KG1 (cell line): ENCODE data around the gene SNX14.
A peak's percentile ranks its signal among the peaks of the same experiment; 100 is the strongest.
"Not testable (repeated sequence)": the region's sequence is repeated elsewhere in the genome, so short reads cannot be mapped to it uniquely, and the experiment has no call there.

ENCODE experiments used
- DNase-seq: peaks from one replicate; lab custom pipeline; 2025; lab: John Stamatoyannopoulos, UW

Gene SNX14, protein sequence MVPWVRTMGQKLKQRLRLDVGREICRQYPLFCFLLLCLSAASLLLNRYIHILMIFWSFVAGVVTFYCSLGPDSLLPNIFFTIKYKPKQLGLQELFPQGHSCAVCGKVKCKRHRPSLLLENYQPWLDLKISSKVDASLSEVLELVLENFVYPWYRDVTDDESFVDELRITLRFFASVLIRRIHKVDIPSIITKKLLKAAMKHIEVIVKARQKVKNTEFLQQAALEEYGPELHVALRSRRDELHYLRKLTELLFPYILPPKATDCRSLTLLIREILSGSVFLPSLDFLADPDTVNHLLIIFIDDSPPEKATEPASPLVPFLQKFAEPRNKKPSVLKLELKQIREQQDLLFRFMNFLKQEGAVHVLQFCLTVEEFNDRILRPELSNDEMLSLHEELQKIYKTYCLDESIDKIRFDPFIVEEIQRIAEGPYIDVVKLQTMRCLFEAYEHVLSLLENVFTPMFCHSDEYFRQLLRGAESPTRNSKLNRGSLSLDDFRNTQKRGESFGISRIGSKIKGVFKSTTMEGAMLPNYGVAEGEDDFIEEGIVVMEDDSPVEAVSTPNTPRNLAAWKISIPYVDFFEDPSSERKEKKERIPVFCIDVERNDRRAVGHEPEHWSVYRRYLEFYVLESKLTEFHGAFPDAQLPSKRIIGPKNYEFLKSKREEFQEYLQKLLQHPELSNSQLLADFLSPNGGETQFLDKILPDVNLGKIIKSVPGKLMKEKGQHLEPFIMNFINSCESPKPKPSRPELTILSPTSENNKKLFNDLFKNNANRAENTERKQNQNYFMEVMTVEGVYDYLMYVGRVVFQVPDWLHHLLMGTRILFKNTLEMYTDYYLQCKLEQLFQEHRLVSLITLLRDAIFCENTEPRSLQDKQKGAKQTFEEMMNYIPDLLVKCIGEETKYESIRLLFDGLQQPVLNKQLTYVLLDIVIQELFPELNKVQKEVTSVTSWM

DNA sequence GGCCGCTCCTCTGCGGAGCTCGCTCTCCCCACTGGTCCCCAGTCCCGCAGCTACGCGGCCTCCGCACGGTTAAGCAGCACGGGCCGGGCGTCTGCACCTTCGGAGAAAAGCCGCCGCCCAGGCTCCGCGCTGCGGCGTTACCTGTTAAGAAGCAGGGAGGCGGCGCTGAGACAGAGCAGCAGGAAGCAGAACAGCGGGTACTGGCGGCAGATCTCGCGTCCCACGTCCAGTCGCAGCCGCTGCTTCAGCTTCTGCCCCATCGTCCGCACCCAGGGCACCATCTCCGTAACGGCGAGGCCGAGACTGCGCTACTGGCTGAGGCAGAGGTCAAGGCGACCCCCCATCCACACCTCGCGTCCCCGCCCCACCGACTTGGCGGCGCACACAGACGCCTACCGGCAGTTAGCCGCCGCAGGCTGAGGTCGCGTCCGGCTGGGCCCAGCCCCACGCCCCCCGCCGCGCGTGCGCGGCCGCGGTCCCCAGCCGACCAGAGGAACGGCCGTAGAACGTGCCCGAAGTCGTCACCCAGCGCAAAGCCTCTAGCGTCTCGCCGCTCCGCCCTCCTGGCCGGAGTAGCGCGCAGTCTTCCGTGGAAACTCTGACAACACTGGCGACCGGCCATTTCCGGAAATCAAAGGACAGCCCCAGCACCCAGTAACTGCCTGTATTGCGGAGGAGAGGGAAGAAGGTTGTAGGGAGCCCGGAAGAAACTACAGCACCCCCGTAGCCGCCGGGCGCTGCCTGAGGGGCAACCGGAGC lies at the start of gene SNX14:
SNX14 (minus strand) TSS at position 421 of the 759 bp plus-strand sequence; CDS start at position 281, 140 bp downstream.
- peak; percentile 91 for DNase-seq

DNA sequence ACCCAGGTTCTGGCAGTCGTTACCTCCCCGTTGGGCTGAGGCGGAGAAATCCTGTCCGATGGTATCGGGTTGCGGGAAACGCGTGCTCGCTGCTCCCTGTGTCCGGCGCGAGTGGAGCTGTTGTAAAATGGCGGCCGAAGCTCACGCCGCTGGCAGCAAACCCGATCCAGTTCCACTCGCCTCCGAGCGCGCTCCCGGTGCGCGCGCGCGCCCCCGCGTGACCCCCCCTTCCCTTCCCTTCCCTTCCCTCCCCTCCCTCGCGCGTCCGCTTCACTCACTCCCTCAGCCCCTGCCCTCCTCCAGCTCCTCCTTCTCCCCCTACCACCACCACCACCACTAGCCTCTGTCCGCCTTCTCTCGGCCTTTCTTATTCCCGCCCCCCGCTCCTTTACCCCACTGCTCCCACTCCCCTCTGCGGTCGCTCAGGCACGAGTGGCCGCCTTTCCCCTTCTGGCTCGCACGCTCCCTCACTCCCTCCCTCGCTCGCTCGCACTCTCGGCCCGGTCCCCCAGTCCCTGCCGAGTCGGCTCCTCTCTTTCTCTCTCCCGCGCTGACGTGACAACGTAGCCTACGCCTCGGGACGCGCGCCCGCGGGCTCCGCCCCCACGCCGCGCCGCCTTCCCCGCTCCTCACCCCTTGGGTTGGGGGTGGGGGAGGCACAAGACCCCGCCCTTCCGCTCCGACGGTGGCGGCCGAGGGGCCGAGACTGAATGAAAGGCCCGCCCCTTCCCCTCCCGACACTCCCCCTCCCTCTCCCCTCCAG lies 49.3 kb upstream of the SNX14 start, which contains the start of gene SYNCRIP:
SYNCRIP (minus strand) TSS at position 113 of the 763 bp plus-strand sequence. CDS start 1,447 bp downstream, outside the sequence.
- peak; percentile 94 for DNase-seq

DNA sequence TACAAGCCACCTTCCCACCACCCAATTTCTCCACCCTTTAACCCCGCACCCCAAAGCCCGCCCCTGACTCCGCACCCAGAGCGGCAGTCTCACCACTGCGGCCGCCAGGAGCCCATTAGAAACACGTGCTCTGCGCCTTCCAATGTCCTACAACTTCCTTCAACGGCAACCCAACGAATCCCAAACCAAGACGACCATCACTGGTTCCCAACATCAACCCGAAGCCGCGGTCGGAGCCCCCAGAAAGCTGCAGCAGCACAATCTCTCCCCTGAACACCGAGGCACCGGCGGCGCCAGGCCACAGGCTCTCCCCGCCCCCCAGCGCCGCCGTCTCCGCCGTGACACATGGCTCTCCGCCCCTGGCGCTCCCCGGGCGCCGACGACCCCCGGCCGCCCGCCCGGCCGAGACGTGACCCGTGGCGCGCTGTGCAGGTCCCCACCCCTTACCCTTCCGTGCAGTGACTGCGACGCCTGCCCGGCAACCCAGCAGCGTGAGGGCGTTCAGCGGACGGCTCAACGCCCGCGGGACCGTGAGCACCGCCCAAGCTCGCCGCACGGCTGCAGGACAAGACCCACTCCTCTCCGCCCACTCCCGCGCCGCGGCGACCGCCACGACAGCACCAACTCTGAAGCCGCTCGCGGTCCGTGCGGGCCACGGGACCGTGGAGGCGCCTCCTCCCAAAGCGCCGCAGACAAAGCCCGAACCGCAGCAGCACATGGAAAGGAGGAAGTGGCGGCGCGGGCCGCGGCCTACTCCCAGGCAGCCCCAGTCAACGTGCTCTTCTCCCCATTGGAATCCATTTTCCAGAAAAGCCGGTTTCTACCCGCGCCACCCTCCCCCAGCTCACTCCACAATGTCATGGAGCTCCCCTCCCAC lies 48.5 kb upstream of the SNX14 start:
- peak; percentile 35 for DNase-seq

DNA sequence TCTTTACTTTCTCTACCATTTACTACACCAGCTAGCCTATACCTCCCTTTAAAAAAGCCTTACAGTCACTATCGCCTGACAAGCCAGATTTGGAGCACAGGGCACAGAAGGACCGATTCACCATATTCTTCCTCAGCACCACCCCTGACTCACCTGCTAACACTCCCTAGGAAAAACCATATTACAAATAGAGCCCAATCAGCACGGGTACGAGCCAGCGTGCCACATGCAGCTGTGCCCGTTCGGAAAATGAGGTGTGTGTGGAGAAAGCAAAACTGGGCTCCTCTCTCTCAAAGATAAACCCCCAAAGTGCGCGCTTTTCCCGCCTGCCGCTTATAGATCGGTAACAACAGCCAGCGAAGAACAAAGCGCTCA lies 47.9 kb upstream of the SNX14 start:
- no peak for DNase-seq

DNA sequence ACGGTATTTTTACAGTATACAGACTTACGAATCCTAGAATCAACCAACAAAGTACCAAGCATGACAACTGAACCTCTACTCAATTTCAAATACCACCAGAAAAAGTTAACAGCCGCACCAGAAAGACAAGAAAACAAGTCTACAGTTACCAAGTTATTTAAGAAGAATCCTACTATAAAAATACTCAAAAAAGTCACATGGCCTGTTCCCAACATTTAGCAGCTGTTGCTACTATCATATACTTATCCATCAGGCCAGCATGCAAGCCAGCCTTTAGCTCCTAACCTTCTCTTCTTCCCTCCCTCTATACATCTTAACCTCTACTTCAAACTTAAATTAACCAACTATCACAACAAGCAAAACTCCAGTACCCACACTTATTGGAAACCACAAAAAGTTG lies 47.2 kb upstream of the SNX14 start:
- no peak for DNase-seq

DNA sequence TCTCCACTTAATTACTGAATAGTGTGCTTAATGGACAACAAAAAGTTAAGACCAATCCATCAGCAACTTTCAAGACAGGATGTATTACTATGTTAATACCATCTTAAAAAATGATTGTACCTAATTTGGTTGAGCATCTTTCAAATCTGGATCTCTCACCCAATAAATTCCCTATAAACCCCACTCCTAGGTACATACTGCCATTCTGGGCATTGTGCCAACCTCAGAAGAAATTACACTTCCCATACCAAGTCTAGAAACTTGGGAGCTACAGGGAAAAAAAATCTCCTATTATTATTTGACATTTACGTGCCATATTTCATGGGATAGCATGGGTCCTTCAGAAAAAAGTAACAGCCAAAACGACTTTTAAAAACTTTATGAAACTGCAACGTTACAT lies 43.9 kb upstream of the SNX14 start:
- no peak for DNase-seq

DNA sequence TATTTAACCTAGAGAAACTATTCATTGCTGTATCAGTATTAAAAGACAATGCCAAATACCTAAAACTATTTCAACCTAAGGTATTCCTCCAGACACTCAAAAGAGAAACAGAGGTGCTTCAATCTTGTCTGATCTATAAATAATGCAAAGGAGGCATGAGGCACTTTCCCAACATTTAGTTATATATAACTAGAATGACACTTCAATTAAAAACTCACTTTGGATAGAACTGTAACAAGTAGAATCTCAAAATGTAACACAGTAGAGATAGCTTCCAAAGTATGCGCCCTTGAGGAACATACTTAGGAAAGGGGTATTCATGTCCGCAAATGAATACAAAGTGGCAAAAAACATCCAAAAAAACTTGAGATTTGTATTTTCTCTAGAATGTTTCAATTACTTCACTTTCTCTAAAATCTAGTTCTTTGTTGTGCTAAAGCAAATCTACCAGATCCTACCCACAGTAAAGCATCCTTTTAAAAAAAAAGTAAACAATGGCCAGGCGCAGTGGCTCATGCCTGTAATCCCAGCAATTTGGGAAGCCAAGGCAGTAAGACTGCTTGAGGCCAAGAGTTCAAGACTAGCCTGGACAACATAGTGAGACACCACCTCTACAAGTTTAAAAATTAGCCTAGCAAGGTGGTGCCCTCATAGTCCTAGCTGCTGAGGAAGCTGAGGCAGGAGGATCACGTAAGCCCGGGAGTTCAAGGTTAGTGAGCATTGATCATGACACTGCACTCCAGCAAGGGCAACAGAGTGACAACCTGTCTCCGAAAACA lies 38.7 kb upstream of the SNX14 start:
- no peak for DNase-seq

DNA sequence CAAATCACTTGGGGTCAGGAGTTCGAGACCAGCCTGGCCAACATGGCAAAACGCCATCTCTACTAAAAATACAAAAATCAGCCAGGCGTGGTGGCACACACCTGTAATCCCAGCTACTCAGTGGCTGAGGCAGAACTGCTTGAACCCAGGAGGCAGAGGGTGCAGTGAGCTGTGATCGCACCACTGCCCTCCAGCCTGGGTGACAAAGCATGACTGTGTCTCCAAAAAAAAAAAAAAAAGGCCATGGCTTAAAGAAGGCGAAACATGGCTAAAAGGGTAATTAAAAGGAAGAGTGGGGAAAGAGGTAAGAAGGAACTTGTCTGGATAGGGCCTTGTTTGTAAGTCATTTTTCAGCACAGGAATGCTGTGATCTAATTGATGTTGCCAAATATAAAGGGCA lies 37.5 kb upstream of the SNX14 start:
- not testable (repeated sequence) for DNase-seq

DNA sequence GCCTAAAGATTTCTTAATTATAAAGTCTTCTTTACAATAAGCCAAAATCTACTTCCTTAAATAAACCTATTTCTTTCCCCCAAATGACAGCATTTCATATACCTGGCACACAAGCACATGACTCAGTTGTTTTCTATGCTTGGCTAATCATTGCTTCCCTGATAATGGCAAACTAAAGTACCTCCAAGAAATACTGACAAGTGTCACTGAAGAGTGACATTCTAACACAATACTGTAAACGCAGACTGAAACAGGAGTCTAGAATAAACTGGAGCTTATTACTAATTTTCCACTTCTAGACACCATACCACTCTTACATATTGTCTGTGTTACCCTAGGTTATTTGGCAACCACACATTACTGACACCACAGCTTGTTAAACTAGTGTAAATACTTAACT lies 34.7 kb upstream of the SNX14 start:
- no peak for DNase-seq

DNA sequence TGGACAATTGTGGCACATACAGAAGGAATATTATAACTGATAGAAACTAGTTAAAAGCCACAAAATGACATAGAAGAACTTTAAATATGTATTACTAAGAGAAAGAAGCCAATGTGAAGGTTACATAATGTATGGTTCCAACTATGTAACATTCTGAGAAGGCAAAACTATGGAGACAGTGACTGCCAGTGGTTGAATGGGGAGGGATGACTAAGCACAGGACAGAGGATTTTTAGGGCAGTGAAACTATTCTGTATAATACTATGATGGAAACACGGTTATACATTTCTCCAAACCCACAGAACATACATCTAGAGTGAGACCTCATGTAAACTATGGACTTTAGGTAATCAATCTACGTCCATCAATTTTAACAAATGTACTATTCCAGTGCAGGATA lies 26.6 kb upstream of the SNX14 start:
- DNase-seq, result no peak

DNA sequence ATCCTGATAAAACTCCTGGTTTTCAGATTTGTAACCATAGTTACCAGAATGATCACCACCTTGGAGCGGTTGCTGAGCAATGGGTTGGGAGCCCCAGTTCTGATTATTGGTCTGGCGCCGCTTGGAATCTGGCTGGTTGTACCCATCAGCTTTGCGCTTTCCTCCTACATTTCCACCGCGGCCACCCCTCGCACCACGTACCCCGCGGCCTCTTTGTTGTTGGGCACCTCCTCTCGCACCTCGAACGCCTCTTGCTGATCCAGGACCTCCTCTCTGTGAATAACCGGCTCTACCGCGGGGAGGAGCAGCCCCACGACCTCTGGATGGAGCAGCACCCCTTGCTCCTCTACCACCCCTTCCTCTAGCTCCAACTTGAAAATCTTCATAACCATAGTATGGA lies 21.1 kb upstream of the SNX14 start:
- DNase-seq, result no peak

DNA sequence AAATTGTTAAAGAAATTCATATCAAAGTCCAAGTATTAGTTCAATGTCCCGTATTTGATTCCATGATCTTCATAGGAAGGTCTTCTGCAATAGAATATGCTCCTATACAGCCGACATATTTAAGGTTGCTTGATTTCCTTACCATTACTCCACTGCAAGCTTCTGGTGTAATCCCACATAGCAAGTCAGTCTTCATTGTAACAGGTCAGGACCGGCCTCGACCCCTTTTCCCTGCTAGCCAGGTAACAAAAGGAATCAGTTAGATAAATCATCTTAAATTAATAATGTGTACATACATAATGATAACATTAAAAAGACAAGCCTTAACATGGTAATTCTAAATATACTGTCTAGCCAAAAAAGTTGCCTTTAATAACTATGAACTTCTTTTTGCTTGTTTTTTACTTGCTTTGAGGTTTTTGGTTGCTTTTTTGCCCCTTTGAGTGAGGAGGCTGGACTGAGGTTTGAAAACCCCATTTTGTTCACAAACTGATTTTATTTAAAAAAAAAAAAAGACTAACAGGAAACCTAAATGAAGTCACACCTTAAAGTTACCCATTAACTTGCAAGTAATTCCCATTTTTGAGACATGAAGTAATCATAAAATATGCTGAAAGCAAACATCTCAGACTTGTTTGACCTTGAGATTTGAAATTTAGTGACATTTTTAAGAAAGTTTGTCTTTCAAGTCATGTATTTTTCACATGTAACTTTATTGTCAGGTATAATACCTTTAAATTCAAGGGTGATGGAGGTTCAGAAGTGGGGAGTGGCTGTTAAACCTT lies 19.2 kb upstream of the SNX14 start:
- no peak for DNase-seq

DNA sequence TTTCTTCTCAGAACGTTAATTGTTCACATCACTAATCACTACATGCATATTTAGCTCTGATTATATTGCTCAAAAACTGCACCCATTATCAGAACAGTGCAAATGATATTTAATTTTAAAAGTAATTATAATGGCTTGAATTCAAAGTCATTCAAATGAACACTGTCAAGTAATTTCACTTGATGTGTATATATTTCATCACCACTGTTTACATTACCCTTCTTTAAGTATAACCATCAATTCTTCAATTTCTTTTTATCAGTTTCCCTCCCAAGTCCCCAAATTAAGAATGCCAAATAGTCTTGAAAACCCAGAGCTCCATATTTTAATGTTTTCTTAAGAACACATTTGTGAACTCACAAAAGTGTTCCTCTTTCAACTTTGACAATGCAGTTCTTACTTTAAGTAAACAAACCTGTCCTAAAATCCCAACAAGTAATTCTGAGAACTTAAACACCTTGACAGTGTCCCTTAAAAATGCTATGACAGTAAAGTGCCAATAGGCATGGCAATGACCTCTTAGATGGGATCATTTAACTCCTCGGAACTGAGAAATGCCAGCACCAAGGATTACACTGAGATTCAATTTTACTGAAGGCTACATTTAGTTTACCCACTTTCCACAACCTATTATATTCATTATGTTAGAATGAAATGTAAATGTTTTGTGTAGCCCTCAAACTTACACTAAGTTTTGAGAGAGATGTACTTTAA lies 16.7 kb upstream of the SNX14 start:
- no peak for DNase-seq

DNA sequence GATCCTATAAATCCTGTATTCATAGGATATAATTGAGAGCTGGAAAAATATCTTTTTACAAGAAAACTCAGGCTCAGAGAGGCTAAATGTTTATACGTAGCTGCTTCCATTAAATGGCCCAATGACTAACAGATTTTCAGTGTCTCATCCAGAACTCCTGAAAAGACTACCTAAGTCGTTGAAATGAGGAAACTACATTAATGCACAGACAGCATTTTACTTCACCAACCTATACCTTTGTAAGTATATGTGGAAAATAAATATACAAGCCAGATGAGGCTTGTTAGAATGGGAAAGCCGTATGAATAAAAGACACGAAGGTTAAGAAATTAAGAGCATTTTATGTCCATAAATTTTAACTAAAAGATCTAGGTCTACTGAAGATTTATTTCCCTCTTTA lies 8.4 kb upstream of the SNX14 start:
- no peak for DNase-seq

DNA sequence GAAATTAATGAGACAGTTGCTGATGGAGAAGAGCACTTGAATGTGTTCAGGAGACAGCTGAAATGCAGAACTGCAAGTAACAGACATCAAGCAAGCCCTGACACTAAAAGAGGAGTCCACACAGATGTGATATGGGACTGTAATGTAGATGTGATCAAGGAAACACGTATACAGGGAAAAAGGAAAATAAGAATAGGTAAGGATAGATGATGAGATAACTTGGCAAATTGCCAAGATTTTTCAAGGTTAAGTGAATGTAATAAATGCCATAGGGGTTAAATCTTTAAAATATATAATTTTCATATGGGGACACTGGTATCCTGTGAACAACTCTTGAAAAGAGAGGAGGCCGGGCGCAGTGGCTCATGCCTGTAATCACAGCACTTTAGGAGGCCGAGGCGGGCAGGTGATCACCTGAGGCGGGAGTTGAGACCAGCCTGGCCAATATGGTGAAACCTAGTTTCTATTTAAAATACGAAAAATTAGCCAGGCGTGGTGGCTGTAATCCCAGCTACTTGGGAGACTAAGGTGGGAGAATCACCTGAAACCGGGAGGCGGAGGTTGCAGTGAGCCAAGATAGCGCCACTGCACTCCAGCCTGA lies 7.2 kb upstream of the SNX14 start:
- no peak for DNase-seq

DNA sequence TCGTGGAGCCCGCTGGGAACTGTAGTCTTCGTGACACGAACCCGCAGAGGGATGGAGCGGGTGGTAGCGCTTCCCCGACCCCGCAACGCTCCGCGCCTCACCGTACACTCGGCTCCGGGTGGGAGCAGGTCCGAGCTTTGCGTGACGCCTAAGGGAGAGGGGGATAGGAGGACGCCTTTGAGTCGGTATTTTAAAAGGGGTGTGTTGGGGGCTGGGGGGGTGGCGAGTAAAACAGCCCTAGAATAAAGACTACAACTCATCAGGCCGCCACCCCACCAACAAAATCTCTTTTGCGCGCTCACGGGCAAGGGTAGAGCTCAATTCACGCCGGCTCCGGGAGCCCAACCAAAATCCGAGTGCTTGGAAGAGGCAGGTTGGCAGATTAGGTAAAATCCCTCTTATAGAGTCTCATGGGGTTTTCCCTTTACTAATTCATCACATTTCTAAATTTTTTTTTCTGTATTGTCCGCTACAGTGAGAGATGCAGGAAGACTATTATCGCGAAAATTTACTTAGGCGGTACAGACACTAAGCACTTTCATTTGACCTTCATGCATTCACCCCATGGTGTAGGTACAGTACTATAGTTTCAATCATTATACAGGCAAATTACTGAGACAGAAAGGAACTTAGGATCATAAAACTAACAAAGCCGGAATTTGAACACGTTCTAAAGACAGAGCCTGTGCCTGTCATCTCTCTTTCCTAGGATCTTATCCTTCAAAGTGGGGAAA lies 706 bp upstream of the SNX14 start:
- DNase-seq, result peak; percentile 34

DNA sequence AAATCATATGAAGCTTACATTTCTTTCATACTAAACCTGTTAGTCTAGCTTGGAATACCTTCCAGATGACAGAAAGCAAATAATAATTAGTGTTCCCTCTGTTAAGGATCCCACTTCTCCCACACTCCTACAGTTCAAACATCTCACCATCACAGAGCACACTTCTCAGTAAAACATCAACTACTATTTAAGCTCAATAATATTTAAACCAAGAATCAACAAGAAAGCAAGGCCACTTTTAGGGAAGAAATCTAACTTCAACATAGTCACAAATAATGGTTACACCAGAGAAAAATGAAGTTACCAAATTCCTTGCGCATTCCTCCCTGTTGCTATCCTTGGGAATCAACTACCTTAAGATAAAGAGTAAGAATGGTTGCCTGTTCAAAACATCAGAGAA lies 1.6 kb downstream of the SNX14 start:
- DNase-seq, result no peak
